PC-3 (cell line): ENCODE data around the gene POLR1A. TPM values are rescaled to one million over a fixed set of nuclear protein-coding genes. Genes with fewer than 3 reads are reported as not detected.

ENCODE experiments used
- ATAC-seq: fragments of 200-7000 bp; cut with Tn5 transposase; 2 replicates; pipeline ENCODE4 v1.9.1; 2020; ENCODE audit warnings: mild to moderate bottlenecking, moderate library complexity
- BruUV-seq: library from RNA; stranded (reverse); fragments of 400-500 nt; replicated peaks from 2 replicates; lab custom pipeline; 2021; lab: Mats Ljungman, UMichigan
- CTCF ChIA-PET: fragments of 300-600 bp; sonication (Branson Sonifier 250); formaldehyde crosslinking; loops from one replicate; lab custom pipeline; 2022; ENCODE audit warnings: antibody characterized with exemption; lab: Charles Lee
- POLR2A ChIA-PET: fragments of 300-600 bp; sonication (Branson Sonifier 250); formaldehyde crosslinking; loops from one replicate; lab custom pipeline; 2022; ENCODE audit warnings: antibody characterized with exemption; ENCODE audit not compliant: unreplicated experiment; lab: Charles Lee
- DNase-seq: peaks from one replicate; pipeline ENCODE4 v3.0.0-alpha.2; 2015
- H2AFZ ChIP-seq: fragments of 300-600 bp; sonication (generic); 2 replicates; pipeline ENCODE4 v1.6.0; 2016; ENCODE audit warnings: antibody characterized with exemption, low read length
- H3F3A ChIP-seq: fragments of 300-600 bp; sonication (generic); one replicate; pipeline ENCODE4 v1.6.0; 2017; ENCODE audit warnings: antibody characterized with exemption, low read length, control low read depth, mild to moderate bottlenecking; ENCODE audit not compliant: unreplicated experiment
- H3K27ac ChIP-seq: fragments of 300-600 bp; sonication (generic); 2 replicates; pipeline ENCODE4 v1.5.1; 2016; ENCODE audit warnings: mild to moderate bottlenecking, low read length
- H3K27me3 ChIP-seq: fragments of 300-600 bp; sonication (generic); 2 replicates; pipeline ENCODE4 v1.6.1; 2016; ENCODE audit warnings: low read length, mixed read lengths
- H3K36me3 ChIP-seq: fragments of 300-600 bp; sonication (generic); 2 replicates; pipeline ENCODE4 v1.6.1; 2016; ENCODE audit warnings: low read depth, mixed run types, low read length, mixed read lengths
- H3K4me1 ChIP-seq: fragments of 300-600 bp; sonication (generic); 2 replicates; pipeline ENCODE4 v1.5.1; 2016; ENCODE audit warnings: low read length; ENCODE audit not compliant: insufficient read depth
- H3K4me2 ChIP-seq: fragments of 300-600 bp; sonication (generic); 2 replicates; pipeline ENCODE4 v1.6.0; 2016; ENCODE audit warnings: low read length
- H3K4me3 ChIP-seq: fragments of 300-600 bp; sonication (generic); 2 replicates; pipeline ENCODE4 v1.5.1; 2016; ENCODE audit warnings: mild to moderate bottlenecking, low read length, mixed read lengths
- H3K79me2 ChIP-seq: fragments of 300-600 bp; sonication (generic); 2 replicates; pipeline ENCODE4 v1.6.1; 2017; ENCODE audit warnings: low read length, mixed read lengths
- H3K9ac ChIP-seq: fragments of 300-600 bp; sonication (generic); 2 replicates; pipeline ENCODE4 v1.6.0; 2016; ENCODE audit warnings: mild to moderate bottlenecking, low read length
- H3K9me2 ChIP-seq: fragments of 300-600 bp; sonication (generic); replicated peaks from 2 replicates; pipeline ENCODE4 v1.6.1; 2016; ENCODE audit warnings: mixed run types, low read length, mixed read lengths
- H3K9me3 ChIP-seq: fragments of 300-600 bp; sonication (generic); 2 replicates; pipeline ENCODE4 v1.6.1; 2016; ENCODE audit warnings: low read length, mixed read lengths
- H4K20me1 ChIP-seq: fragments of 300-600 bp; sonication (generic); 2 replicates; pipeline ENCODE4 v1.6.1; 2016; ENCODE audit warnings: low read length, mixed read lengths
- EZH2 ChIP-seq: fragments of 300-600 bp; sonication (generic); IDR thresholded peaks from one replicate; pipeline ENCODE4 v1.6.1; 2017; ENCODE audit warnings: antibody characterized with exemption, mild to moderate bottlenecking, low read length; ENCODE audit not compliant: unreplicated experiment
- EZH2phosphoT487 ChIP-seq: fragments of 300-600 bp; sonication (generic); IDR thresholded peaks from 2 replicates; pipeline ENCODE4 v1.6.1; 2018; ENCODE audit warnings: mild to moderate bottlenecking, antibody characterized with exemption, low read length, borderline replicate concordance
- intact Hi-C: fragments of 100-400 bp; cut with micrococcal nuclease; formaldehyde crosslinking; loops from 2 replicates; pipeline ENCODE4 v1.9.0; 2023
- total RNA-seq: library from RNA; depleted of rRNA; stranded (reverse); fragments of >200 nt; gene quantifications from 2 replicates; pipeline ENCODE4 v1.2.3, GENCODE V29; 2014
- TF ChIP-seq, protein P1 (sequence below): fragments of 300-600 bp; sonication (generic); conservative IDR thresholded peaks from 2 replicates; pipeline ENCODE4 v1.5.1; 2017; ENCODE audit warnings: antibody characterized with exemption, low read depth, mild to moderate bottlenecking, low read length

The POLR1A gene
- total RNA-seq, 1 experiment from 2014 or later = 25.1 TPM

GRCh38 chr2:85996591-85996990, 109.1 kb downstream of the POLR1A start:
- no peak for ATAC-seq
- BruUV-seq = no TSS peak
- CTCF ChIA-PET = no interaction called here

GRCh38 chr2:85995648-85996529, 109.8 kb downstream of the POLR1A start:
- no peaks in the 10 kb centered on the region for H3K36me3 ChIP-seq
- no peaks in the 10 kb centered on the region for H3K79me2 ChIP-seq
- no peak overlapping the region for H3K4me2 ChIP-seq
- H2AFZ ChIP-seq = no peak overlapping the region
- H4K20me1 ChIP-seq = no peaks in the 10 kb centered on the region
- no peaks in the 10 kb centered on the region for H3F3A ChIP-seq
- BruUV-seq = no TSS peak
- POLR2A ChIA-PET = interaction anchor here (0.7 kb wide), 1 partner anchor 25 kb away, joined by 8 read pairs; no protein-coding TSS in a partner anchor
- no peaks in the 10 kb centered on the region for H3K9me3 ChIP-seq
- ATAC-seq (no peak), DNase-seq (no peak)
- CTCF ChIA-PET = no interaction called here
- H3K27me3 ChIP-seq = no peaks in the 10 kb centered on the region
- no peak overlapping the region for H3K9ac ChIP-seq
- peaks cover 6% of the 10 kb centered on the region; the same call in 1 of the 2 replicates for H3K4me1 ChIP-seq
- TF ChIP-seq, protein P1, sequence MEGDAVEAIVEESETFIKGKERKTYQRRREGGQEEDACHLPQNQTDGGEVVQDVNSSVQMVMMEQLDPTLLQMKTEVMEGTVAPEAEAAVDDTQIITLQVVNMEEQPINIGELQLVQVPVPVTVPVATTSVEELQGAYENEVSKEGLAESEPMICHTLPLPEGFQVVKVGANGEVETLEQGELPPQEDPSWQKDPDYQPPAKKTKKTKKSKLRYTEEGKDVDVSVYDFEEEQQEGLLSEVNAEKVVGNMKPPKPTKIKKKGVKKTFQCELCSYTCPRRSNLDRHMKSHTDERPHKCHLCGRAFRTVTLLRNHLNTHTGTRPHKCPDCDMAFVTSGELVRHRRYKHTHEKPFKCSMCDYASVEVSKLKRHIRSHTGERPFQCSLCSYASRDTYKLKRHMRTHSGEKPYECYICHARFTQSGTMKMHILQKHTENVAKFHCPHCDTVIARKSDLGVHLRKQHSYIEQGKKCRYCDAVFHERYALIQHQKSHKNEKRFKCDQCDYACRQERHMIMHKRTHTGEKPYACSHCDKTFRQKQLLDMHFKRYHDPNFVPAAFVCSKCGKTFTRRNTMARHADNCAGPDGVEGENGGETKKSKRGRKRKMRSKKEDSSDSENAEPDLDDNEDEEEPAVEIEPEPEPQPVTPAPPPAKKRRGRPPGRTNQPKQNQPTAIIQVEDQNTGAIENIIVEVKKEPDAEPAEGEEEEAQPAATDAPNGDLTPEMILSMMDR = no peak
- TF ChIP-seq EZH2phosphoT487 (no peak), EZH2 (no peak)
- H3K4me3 ChIP-seq = no peak overlapping the region
- H3K9me2 ChIP-seq = no peaks in the 10 kb centered on the region
- H3K27ac ChIP-seq = no peak overlapping the region
- intact Hi-C loops = no loop called here

More at GRCh38 chr2:85996591-85996990, 109.1 kb downstream of the POLR1A start:
- no peak for DNase-seq
- no peaks in the 10 kb centered on the region for H3K9me2 ChIP-seq
- no peak overlapping the region for H3K9ac ChIP-seq
- H3K4me3 ChIP-seq = no peak overlapping the region
- no peaks in the 10 kb centered on the region for H4K20me1 ChIP-seq
- no peak overlapping the region for H3K27ac ChIP-seq
- POLR2A ChIA-PET = interaction anchor here (0.7 kb wide), 1 partner anchor 26 kb away, joined by 8 read pairs; no protein-coding TSS in a partner anchor
- H3K79me2 ChIP-seq = no peaks in the 10 kb centered on the region
- no peak overlapping the region for H2AFZ ChIP-seq
- peaks cover 6% of the 10 kb centered on the region; the same call in 1 of the 2 replicates for H3K4me1 ChIP-seq
- intact Hi-C loops = no loop called here
- no peaks in the 10 kb centered on the region for H3K27me3 ChIP-seq
- TF ChIP-seq, protein P1 = no peak
- TF ChIP-seq EZH2phosphoT487 = no peak
- TF ChIP-seq EZH2 = no peak
- no peaks in the 10 kb centered on the region for H3F3A ChIP-seq
- H3K36me3 ChIP-seq = no peaks in the 10 kb centered on the region
- H3K4me2 ChIP-seq = no peak overlapping the region
- H3K9me3 ChIP-seq = no peaks in the 10 kb centered on the region
